NCI-H187 (cell line): ENCODE results near the gene SULF2.
"Not testable (repeated sequence)": the region's sequence is repeated elsewhere in the genome, so short reads cannot be mapped to it uniquely, and the experiment has no call there.

Experiments used
- DNase-seq, 2 experiments: peaks; one replicate each; lab custom pipeline; 2025; lab: John Stamatoyannopoulos, UW

The SULF2 gene

DNA sequence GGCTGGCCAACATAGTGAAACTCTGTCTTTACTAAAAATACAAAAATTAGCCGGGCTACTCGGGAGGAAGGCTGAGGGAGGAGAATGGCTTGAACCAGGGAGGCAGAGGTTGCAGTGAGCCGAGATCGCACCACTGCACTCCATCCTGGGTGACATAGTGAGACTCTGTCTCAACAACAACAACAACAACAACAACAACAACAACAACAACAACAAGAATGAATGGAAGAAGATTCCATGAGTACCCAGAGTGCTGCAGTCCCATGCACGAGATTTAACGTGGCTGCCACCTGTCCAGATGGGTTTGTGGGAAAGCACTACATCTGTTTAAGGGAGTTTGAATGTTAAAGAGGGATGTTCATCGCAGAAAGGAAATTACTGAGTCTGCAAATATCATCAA lies 19.7 kb upstream of the SULF2 start:
- not testable (repeated sequence) for DNase-seq

DNA sequence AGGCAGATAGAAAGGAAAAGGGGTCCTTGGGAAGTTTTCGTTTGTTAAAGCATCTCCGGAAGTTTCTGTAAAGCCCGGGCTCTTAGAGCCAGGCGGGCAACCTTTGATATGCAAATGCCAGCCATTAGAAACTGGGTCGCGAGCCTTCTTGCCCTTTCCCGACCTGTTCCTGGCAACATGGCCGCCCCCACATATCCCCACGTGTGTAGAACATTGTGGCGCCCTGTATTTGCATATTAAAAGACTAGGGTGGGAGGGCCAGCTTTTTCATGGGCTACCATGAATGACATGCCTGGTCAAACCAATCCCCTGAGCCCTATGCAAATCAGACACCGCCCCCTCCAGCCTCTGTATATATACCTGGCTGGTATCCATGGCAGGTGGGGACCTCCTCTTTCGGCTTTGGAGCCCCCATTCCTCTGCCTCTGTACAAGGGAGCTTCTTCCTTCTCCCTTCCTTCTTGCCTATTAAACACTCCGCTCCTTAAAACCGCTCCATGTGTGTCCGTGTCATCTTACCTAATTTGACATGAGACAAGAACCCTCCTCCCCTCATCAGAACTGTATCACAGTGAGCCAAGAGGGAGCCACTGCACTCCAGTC lies 19.0 kb upstream of the SULF2 start:
- not testable (repeated sequence) for DNase-seq

DNA sequence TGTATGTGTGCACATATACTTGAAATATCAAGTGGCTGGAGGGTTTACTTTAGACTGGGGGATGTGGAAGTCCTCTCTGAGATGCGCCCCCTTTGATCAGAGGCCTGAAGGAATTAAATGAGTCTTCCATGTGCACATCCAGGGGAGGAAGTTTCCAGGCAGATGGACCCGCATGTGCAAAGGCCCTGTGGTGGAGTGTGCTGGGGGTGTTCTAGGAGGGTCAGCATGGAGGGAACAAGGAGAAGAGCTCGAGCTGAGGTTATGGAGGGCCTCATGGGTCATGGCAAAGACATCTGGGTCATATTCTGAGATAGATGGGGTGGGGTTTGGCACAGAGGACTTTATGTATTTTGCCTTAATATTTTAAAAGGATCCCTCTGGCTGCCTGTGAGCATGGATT lies 17.7 kb upstream of the SULF2 start:
- DNase-seq, result no peak

DNA sequence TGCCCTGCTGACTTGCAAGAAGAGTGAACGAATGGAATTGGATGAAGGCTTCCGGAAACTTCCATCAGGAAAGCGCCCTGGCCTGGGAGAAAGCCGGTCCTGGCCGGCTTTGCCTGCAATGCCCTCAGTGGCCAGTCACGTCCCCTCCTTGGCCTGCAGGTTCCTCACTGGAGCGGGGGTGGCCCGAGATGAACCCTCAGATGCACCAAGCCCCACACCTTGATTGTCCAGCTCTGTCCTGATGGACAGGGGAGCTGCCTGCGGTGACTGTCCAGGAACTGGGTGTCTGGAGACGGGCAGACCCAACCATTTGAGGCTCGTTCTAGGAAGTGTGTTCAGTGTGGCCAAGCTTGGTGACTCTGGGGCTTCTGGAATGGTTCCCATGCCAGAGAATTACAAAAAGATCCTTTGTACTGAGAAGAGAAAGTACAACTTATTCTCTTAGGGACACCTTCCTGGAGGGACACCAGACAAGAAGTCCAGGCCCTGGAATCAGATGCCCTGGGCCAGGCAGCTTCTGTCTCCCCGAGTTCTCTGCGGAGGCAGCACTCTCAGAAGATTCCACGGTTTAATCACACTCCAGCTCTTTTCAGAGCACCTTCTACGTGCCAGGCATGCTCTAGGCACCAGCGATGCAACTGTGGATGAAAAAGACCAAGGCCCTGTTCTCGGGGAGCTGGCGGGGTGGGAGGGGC lies 17.1 kb upstream of the SULF2 start:
- DNase-seq, result no peak

DNA sequence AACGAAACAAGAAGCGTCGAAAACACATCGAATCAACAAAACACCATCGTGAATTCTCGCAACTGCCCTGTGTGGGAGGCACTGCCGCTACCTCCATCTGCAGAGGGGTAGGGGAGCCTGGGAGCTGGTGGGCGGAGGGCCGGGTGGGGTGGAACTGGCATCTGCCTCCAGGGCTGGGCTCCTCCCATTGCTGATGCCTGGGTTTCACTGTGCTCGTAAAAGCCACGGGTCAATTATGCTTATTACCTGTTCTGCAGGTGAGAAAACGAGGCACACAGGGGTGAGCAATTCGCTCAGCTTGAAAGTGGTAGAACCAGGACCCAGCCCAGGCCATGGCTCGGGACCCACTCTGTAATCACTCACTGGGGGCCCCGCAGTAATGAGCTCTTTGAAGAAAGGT lies 16.5 kb upstream of the SULF2 start:
- DNase-seq, result no peak

DNA sequence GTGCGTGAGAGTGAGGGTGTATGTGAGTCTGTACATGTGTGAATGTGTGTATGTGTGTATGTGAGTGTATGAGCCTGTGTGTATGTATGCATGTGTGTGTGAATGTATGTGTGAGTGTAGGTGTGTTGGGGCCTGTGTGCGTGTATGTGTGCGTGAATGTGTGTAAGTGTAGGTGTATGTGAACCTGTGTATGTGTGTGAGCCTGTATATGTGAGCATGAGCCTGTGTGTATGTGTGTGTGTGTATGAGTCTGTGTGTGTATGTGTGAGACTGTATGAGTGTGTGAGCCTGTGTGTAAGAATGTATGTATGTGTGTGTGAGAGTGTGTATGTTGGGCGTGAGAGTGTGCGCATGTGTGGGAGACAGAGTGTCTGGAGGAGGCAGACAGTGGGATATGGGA lies 15.8 kb upstream of the SULF2 start:
- DNase-seq, result no peak

DNA sequence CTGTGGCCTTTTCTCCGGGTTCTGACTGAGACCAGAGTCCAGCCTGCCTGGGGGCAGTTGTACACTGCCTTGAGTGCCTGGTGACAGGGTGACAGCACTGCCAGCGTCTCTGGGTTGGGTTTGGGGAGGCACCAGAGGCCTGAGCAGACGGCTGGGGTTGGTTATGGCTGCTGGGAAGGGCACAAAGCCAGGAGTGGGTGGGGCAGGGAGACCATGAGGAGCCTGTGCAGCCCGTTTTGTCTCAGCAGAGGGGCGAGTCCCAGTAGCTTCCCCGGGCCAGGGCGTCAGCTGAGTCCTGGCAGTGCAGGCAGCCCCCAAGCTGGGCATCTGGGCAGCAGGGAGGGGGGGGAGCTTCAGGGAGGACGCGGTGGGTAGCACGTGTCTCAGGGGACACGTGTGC lies 15.3 kb upstream of the SULF2 start:
- no peak for DNase-seq

DNA sequence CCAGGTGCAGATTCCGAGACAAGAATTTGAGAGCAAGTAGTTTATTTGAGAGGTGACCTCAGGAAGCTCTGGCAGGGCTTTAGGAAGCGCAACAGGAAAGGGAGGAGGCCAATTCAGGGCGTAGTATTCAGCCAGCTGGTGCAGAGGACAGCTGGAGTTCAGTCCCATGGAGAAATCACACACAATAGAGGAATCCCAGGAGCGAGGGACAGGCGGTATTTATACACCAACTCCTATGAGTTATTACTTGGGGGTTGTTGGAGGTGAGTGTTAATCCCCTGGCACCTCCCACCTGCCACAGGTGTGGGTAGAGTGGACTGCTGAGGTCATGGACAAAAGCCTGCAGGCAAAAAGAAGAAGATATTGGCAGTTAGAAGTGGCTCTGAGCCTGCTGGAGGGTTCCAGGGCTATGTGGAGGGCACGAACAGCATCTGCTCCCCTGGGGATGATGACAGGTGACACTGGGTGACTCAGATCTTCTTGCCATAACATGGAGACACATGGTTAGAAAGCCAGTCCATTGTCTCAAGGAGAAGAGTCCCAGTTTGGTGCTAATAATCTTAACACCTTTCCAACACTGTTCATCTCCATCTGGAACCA lies 13.9 kb upstream of the SULF2 start:
- DNase-seq, result no peak

DNA sequence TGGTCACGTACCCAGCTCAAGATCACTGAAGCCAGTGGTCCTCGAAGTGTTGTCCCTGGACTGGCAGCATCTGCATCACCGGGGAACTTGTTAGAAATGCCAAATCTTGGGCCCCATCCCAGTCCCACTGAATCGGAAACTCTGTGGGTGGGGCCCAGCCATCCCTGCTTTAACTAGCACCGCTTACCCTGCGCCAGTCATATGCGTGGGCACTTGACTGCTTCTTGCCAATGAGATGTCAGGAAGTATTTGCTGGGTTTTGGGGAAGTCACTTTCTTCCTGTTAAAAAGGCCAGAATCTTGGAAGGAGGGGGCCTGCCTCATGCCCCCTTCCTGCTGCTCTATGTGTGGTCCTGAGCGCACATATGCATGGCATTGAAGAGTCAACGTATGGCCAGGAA lies 11.7 kb upstream of the SULF2 start:
- no peak for DNase-seq

DNA sequence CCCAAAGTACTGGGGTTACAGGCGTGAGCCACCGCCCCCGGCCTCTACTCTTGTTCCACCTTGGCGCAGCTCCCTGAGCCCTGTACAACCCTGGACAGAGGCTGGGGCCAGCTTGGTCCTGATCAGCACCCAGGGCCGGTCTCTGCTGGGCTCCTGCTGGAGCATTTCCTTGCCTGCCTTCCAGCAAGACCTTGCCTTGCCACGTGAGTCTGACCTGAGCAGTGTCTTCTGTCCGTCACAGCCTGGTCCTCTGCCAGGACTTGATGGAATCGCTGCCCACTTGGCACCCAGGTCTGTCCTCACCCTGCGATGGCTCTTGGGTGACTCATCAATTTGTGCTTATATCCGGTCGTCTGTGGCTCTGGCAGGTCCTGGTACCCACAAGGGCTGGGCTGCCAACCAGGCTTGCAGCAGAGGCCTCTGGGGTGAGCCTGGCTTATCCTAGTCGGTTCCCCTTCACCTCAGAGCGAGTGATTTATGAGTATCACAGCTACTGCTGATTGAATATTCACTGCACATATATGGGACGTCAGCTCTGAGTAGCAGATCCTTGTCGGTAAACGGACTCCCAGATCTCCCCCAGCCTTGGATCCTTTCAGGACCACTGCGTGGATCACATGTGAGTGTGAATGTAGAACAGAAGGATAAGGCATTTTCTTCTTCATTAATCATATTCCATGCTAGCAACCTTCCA lies 10.1 kb upstream of the SULF2 start:
- no peak for DNase-seq

DNA sequence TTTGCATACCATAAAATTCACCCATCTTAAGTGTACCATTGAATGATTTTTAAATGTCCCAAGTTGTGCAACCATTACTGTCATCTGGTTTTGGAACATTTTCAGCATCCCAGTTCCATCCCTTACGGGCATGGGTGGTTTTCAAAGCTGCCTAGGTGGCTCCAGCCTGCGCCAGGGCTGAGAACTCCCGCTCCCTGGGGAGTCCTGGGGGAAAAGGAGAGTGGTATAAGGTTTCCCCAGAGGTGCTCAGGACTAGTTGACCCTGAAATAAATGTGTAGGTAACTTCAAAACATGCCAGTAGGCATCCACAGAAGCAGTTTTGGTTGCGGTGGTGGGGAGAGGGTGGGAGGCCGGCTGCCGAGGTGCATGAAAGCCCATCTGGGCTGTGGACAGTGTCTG lies 9.0 kb upstream of the SULF2 start:
- not testable (repeated sequence) for DNase-seq

DNA sequence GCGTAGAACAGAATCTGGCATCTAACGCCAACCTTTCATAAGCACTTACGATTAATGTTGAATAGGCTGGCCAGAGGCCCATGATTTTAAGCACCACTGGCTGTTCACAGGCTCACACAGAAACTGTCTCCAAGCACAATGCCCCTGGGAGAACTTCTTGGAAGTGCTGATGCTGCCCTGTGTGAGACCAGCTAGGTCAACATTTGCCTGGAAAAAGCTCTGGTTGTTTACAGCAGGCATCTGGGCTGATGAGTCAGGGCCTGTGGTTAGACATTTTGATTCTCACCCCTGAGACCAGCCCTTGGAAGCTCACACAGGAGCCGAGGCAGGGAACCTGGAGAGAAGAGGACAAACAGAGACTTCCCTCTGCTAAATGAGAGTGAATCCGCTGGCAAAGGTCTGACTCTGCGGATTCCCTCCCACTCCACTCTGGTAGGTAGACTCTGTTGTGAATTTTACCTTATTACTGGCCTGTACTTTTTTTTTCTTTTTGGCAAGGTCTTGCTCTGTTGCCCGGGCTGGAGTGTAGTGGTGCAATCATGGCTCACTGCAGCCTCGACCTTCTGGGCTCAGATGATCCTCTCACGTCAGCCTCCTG lies 6.8 kb upstream of the SULF2 start:
- DNase-seq, result peak in 1 of 2 experiments; percentile 8

DNA sequence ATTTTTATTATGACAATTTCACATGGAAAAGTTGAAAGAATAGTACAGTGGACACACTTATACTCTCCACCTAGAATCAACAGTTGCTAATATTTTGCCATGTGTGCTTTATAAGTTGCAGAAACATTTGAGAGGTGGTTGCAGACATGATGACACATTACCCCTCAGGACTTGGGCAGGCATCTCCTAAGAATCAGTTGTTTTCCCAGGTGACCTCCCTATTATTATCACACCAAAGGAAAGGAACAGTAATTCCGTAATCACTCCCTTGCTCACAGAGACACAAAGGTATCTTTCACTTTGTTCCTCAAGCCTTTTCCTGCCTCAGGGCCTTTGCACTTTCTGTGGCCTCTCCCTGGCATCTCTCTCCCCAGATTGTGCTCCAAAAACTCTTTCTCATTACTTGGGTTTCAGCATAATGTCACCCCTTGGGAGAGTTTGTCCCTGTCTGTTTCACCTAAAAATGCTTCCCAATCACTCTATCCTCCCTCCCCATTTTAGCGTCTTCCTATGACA lies 5.9 kb upstream of the SULF2 start:
- no peak for DNase-seq

DNA sequence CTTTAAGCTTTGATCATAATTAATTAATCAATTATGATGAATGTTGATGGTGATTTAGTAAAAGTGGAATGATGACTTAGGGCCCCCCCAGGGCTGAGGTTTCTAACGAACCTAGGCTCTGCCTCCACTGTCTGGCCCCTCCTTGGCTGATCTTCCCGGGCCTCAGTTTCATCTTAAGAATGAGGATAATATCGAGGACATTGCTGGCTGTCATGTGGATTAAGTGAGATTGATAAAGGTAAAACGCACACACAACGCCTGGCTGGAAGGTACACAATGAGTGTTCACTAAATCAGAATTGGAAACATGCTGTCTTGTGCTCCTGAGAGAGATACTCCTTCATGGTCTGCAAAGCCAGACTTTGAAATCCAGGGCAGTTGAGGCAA lies 5.3 kb upstream of the SULF2 start:
- DNase-seq, result no peak

DNA sequence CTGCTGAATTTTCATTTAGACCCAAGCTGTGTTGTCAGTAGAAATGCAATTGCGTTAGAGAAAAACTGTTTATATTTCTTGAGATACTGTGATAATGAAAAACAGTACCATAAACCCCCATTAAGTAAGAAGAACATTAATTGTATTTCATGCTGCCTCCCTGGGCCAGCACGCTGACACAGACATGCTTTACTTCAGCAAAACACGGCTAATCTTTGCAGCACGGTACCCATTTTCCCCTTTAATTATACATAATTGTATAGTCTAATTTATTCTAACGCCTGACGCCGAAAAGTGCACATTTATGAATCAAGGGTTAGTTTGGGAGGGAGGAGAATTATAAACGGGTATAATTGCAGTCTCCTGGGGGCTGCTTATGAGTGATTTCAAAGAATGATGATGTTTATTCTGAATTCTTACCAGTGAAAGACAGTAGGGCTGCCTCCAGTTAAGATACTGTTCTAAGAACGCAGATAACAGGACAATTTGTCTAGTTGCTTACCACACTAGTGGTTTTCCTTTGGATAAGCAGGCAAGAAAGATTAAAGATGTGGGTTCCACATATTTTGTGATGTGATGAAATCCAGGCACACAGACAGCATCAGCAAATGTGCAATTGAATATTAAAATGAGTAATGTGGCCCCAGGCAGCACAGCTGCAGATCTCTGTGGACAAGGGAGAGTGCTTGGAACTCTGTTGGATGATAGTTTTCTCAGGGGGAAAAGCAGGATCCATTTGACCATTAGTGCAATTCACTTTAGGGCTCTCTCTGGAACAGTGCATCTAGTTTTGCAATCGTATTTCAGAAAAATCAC lies 4.7 kb upstream of the SULF2 start:
- DNase-seq, result no peak

DNA sequence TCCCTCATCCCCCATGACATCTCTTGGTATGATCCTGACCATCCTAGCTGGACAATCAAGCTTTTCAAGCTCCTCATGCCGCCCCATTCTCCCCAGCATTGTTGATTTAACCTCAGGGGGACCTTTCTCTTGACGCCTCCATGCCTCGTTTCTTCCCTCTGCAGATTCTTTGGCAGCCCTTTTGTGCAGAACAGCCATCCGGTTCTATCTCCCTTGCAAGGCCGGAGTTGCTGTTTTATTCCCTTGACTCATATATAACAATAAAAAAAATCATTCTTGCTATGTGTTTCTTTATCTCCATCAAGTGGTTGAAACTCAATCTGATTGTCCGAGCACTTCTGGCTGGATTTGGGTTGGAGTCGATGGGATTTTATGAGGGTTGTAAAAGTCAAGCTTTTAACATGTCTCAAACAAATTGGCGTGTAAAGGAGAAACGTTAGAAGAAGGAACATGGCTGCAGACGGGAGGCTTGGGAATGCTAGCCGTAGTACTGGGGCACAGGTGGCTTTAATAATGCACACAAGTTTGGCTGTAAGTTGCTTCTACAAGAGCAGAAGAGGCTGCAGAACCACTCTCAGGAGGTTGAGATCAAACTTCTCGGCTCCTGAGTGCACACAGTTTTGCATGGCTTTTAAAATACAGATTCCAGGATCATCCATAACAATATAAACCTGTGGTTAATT lies 3.9 kb upstream of the SULF2 start:
- no peak for DNase-seq

DNA sequence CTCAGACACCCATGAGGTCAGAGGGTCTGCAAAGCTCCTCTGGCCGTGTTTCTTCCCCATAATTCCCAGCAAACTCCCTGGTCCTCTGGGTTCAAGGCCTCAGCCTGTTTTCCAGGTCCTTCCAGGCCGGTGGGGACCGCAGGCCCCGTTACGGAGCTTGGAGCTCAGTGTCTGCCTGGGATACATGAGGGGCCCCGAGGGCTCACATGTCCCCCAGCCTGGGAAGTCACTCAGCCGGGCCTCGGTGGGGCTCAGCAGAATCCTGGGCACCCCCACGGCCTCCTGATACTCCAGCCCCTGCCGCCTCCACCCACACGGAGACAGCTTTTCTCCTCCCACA lies 3.4 kb upstream of the SULF2 start:
- no peak for DNase-seq

DNA sequence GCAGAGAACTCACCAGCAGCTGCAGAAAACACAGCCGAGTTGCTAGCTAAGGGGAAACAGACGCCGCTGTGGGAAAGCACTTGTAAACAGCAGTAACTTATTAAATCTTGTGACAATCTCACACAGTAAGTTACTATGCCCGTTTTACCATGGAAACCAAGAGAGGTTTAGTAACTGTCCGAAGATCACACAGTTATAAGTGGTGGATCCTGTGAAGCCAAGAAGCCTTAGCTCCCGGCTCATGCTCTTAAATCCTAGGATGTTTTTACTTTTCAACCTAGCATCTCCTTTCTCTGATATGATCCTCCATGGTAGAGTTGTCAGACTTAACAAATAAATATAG lies 1.5 kb upstream of the SULF2 start:
- DNase-seq, result no peak

DNA sequence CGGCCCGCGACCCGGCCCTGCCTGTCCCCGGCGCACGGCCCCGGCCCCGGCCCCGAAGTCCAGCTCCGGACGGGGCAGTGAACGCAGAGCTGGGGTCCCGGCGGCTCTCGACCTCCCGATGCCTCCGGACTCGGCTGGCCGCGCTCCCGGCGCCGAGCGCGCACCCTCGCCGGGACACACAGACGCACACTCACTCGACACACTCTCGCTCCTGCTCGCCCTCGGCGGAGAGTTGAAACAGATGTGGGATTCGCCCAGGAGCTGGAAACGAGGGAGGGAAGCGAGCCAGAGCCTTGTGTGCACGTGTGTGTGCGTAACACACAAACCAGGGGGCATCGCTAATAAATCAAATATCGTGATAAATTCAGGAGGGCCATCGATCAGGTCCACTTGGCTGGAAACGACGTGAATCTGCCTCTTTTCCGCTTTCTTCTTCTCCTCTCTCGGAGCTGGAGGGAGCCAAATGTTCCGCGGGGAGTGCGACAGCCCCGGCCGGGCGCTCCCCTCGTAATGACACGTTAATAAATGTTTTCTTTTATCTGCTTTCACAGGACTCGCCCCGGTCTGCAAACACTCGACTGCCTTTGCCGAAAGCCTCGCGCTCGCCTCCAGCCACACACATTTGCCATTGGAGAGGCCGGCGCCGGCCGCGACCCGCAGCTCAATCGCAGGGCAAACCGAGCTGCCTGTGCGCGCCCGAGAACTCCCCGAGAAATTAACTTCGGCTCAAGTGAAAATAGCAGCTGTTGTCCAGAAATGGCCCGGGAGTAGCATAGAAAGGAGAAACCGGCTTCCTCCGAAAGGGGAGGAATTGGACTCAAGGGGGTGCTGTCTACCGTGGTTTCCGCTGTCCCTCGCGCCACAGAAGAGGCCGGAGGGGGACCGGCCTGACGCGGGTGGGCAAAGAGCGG lies 828 bp upstream of the SULF2 start:
- DNase-seq, result peak; percentile 35 to 65

DNA sequence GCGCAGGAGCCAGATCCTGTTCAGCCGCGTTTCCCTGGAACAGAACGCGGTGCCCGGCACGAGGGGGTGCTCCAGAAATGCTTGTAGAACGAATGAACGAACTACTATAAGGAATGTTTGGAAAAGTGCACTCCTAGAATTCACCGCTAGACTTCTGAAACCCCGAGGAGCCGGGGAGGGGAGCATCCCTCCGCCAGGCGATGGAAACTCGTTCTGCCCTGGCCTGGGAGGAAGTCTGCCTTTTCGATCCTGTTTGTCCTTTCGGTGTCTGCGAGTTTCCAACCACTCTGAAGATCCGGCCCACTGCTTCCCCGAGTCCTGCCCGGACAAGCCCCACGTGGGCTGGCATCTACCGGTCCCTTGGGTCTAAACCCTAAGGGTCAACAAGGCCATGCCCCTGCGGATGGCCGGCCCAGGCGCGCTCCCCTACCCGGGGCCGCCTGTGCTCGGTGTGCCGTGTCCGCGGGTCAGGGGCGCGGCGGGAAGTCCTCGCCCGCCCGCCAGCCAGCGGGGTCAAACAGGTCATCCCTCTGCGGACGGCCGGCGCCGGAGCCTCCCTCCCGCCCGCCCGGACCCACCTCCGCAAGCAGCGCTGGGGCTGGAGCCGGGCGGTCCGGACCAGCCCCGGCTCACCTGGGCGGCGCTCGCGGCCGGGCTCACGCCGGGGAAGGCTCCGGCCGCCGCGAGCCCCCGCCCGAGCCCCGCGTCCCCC lies 526 bp downstream of the SULF2 start:
- no peak for DNase-seq
